ENCODE data around the gene FAN1.

DNA sequence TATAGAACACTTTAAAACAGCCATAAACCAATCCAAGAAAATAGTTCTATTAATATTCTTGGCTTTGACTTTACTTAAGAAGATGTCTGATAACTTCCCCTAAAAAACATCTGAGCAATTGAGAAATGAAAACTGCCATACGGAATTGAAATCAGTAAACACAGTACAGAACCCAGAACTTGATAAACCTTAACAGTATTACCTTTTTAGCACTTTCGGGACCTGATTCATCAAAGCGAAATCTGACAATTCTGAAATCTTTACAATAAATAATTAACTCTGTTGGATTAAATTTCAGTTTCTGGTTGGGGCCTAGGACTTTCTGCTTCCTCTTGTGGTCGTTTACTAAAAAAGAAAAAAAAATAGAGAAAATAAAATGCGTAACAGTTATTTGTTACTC lies 70.4 kb downstream of the FAN1 start:
- no peak for TF ChIP-seq YY1 (IDR thresholded peaks at IDR 0.05; ENCODE audit: insufficient read depth, insufficient read length)
- no peak for TF ChIP-seq SUZ12 (IDR thresholded peaks at IDR 0.05; ENCODE audit: extremely low read depth, insufficient read depth, insufficient read length)
